EL (cell line): ENCODE data around the gene E2F2.
"Not testable (repeated sequence)": the region's sequence is repeated elsewhere in the genome, so short reads cannot be mapped to it uniquely, and the experiment has no call there.

ENCODE experiments used
- DNase-seq: peaks from one replicate; pipeline ENCODE4 v3.0.0-alpha.2; 2016

Gene E2F2

DNA sequence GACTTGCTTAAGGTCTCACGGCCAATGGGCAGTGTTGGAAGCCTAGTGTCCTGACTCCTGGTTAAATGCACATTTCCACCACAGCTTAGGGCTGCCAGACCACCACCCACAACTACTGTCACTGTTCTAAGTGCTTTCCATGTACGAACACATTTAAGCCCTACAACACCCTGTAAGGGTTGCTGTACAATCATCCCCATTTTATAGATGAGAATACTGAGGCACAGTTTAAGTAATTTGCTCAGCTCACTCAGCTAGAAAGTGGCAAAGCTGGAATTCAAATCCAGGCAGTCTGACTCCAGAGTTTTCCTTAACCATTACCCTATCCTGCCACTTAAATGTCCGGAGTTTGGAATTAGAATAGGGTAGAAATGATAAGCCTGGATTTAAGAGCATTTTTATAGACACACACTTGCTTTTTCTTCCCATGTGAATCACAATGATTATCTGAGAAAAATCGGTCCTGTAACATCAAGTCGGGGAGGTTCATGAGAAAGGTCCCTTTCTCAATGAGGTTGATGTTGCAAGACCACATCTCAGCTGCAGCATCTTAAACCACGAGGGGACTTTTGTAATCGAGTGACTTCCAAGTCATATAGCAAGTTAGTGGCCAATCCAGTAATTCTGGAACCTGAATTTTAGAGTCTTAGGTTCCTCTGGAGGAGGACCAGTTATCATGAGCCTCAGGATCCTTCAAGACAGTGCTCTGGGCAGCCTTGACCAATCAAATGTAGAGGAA lies 8.6 kb downstream of the E2F2 start:
- DNase-seq: no peak

DNA sequence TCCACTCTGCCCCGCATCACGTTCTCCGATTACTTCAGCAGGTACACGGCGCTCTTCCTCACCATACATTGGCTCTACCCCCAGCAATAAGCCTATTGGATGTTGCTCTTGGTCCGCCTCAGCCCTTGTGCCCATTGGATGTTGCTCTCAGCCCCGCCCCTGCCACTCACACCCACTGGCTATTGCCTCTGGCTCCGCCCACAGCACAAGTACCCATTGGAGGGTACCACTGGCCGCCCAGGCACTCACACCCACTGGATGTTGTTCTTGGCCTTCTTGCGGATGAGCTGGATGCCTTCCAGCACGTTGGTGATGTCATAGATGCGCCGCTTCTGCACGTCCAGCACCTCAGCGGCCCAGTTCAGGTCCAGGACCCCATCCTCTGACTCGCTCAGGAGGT lies 9.4 kb downstream of the E2F2 start:
- no peak for DNase-seq

- no peak for DNase-seq
Measured at GRCh38 chr1:23517581-23517980, 13.5 kb downstream of the E2F2 start.

DNA sequence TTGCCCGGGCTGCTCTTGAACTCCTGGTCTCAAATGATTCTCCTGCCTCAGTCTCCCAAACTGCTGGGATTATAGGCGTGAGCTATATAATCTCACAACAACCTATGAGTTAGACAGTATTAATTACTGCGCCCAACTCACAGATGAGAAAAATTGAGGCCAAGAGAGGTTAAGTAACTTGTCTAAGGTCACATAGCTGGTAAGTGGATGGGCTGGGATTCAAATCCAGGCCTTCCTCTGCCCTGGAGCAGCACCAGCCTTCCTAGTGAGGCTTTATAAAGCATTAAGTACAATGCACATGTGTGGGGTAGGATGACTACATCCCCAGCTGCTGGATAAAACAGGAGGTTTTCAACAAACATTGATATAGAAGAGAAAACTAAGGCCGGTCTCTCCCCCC lies 15.1 kb downstream of the E2F2 start:
- no peak for DNase-seq

DNA sequence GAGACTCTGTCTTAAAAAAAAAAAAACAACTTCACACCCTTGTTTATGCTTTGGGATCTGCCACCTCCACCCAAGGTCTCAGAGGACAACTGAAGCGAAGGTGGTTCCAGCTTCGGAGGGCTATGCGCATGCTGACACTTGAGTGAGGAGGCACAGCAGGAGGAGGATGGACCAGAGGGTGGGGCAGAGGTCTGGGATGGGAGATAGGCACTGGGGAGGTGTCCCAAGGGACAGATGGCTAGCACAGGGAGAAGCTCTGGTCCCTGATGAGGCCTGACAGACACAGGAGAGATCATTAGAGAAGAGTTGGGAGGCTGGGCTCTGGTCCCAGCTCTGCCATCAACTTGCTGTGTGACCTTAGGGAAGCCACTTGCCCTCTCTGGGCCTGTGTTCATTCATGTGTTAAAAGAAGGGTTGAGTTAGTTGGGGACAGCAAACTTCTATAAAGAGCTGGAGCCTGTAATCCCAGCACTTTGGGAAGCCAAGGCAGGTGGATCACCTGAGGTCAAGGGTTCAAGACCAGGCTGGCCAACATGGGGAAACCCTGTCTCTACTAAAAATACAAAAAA lies 16.8 kb downstream of the E2F2 start:
- DNase-seq: no peak

DNA sequence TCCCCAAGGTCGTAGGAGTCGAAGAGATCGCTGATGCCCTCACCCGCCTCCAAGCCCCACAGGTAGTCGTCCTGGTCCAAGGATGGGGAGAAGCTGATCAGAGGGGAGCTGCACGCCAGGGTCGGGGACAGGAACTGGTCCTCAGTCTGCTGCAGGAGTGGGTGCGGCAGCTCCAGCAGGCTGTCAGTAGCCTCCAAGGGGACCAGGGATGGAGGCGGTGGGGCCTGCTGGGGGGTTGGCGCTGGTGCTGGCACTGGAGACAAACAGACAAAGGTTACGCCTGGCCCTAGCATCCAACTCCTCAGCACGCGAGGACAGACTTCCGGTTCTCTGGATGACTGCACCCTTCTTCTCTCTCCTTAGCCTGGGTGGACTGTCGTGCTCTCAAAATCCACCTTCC lies 21.1 kb downstream of the E2F2 start:
- DNase-seq: no peak

GRCh38 chr1:23506376-23507107 lies 24.5 kb downstream of the E2F2 start:
- no peak for DNase-seq

DNA sequence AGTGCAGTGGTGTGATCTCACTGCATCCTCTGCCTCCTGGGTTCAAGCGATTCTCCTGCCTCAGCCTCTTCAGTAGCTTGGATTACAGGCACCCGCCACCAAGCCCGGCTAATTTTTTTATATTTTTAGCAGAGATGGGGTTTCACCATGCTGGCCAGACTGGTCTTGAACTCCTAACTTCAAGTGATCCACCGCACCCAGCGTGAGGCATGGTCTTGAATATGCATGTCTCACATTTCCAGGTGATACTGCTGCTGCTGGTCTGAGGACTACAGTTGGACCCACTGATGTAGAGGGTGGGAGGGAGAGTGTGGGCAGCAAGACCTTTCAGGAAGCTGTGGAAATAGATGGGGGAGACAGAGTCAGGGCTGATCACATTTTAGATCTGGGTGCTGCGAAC lies 25.2 kb downstream of the E2F2 start:
- no peak for DNase-seq

DNA sequence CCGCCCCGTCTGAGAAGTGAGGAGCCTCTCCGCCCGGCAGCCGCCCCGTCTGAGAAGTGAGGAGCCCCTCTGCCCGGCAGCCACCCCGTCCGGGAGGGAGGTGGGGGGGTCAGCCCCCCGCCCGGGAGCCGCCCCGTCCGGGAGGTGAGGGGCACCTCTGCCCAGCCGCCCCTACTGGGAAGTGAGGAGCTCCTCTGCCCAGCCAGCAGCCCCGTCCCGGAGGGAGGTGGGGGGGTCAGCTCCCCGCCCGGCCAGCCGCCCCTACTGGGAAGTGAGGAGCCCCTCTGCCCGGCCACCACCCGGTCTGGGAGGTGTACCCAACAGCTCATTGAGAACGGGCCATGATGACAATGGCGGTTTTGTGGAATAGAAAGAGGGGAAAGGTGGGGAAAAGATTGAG lies 26.9 kb downstream of the E2F2 start:
- not testable (repeated sequence) for DNase-seq

- DNase-seq: no peak
Measured at GRCh38 chr1:23502951-23503350, 28.1 kb downstream of the E2F2 start.

DNA sequence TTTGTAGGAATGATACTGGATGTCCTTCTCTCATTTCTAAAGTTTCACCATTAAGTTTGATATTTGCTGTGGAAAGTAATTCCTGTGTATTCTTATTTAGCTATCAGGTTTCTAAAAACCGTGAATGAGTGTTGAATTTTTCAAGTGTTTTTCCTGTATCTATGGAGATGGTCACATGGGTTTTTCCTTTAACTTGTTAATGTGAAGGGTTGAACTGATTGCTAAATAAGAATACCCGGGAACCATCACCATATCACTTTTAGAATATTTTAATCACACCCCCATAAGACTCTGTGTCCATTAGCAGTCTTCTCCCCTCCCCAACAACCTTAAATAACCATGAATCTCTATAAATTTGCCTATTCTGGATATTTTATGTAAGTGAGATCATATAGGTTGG lies 30.6 kb downstream of the E2F2 start:
- DNase-seq: no peak

- DNase-seq: no peak
Measured at GRCh38 chr1:23497777-23498439, 33.1 kb downstream of the E2F2 start.

DNA sequence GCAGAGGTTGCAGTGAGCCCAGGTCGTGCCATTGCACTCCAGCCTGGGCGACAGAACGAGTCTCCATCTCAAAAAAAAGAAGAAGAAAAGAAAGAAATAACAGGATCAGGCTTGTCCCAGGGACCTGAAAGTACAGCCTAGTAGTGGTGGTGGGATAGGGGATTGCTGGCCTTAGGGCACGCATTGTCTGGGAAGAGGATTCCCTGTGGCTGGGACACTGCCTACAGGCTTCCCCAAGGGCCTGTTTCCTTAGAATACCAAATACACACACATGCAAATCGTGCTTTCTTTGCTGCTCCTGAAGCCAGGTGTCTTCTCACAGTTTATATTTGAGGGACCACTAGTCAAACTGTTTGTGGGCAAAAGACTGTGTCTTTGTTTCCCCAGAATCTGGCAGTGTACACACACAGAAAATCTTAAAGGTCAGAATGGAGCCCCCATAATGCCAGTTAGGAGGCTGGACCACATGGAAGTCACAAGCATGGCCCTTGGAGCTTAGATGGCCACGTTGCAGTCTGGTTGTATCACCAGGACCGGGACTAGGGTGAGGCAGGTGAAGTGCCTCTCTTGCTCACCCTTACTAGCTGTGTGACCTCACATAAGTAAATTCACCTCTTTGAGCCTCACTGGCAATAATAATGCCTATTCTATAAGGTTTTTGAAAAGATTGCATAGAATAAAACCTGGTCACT lies 34.4 kb downstream of the E2F2 start:
- DNase-seq: no peak

- not testable (repeated sequence) for DNase-seq
Measured at GRCh38 chr1:23494836-23495235, 36.2 kb downstream of the E2F2 start.

DNA sequence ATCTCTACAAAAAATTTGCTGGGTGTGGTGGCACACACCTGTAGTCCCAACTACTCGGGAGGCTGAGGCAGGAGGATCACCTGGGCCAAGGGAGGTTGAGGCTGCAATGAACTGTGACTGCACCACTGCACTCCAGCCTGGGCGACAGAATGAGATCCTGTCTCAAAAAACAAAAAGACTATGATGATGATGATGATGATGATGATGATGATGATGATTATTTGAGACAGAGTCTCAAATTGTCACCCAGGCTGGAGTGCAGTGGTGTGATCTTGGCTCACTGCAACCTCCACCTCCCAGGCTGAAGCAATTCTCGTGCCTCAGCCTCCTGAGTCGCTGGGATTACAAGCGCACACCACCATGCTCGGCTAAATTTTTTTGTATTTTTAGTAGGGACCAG lies 38.3 kb downstream of the E2F2 start:
- DNase-seq: not testable (repeated sequence)

DNA sequence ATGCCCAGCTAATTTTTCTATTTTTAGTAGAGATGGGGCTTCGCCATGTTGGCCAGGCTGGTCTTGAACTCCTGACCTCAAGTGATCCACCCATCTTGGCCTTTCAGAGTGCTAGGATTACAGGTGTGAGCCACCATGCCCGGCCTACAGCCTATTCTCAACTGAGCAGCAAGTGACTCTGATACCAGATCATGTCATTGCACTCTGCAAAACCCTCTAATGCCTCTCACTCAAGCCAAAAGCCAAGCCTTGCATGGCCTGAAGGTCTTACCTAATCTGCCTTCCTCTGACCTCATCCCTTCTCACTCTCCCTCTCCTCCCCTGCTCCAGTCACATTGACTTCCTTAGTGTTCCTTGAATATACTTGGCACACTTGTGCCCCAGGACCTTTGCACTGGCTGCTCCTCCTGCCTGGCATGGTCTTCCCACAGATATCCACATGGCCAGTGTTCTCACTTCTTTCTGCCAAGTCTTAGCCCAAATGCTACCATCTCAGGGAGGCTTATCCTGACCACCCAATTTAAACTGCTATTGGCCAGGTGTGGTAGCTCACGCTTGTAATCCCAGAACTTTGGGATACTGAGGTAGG lies 38.8 kb downstream of the E2F2 start:
- no peak for DNase-seq

GRCh38 chr1:23489842-23490241 lies 41.2 kb downstream of the E2F2 start:
- no peak for DNase-seq

- no peak for DNase-seq
Measured at GRCh38 chr1:23485002-23485332, 46.1 kb downstream of the E2F2 start.

GRCh38 chr1:23484253-23485001 lies 46.6 kb downstream of the E2F2 start:
- peak; percentile 93 for DNase-seq

- peak; percentile 55 for DNase-seq
Measured at GRCh38 chr1:23483321-23484252, 47.4 kb downstream of the E2F2 start, which contains the start of gene ASAP3. Gene ASAP3, minus strand, starts transcription at chr1:23484179. Its CDS starts 46 bp downstream, at chr1:23484133.

GRCh38 chr1:23481904-23482303 lies 49.1 kb downstream of the E2F2 start:
- DNase-seq: no peak
